Vagina (tissue), 2 donors: ENCODE data around the gene ZFPL1.

Source experiments
- POLR2A ChIP-seq, 2 donors: fragments of 450-650 bp; IDR thresholded peaks; one replicate each; pipeline ENCODE4 v1.6.1; 2017; ENCODE audit warnings: antibody characterized with exemption in 2 of 2, mild to moderate bottlenecking in 2 of 2, moderate library complexity in 2 of 2
- TF ChIP-seq, protein P1 (sequence below), 3 experiments: fragments of 450-650 bp in 2 of 3; fragments of 200-600 bp in 1 of 3; sonication (generic) in 1 of 3; IDR thresholded peaks; one replicate each; pipeline ENCODE4 v1.5.1; 2017 to 2019; ENCODE audit warnings: antibody characterized with exemption in 3 of 3, mild to moderate bottlenecking in 2 of 3, moderate library complexity in 2 of 3

GRCh38 chr11:65035579-65035978 lies 48.4 kb upstream of the ZFPL1 start:
- TF ChIP-seq, protein P1, sequence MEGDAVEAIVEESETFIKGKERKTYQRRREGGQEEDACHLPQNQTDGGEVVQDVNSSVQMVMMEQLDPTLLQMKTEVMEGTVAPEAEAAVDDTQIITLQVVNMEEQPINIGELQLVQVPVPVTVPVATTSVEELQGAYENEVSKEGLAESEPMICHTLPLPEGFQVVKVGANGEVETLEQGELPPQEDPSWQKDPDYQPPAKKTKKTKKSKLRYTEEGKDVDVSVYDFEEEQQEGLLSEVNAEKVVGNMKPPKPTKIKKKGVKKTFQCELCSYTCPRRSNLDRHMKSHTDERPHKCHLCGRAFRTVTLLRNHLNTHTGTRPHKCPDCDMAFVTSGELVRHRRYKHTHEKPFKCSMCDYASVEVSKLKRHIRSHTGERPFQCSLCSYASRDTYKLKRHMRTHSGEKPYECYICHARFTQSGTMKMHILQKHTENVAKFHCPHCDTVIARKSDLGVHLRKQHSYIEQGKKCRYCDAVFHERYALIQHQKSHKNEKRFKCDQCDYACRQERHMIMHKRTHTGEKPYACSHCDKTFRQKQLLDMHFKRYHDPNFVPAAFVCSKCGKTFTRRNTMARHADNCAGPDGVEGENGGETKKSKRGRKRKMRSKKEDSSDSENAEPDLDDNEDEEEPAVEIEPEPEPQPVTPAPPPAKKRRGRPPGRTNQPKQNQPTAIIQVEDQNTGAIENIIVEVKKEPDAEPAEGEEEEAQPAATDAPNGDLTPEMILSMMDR (IDR thresholded peaks at IDR 0.05), result no peak
- TF ChIP-seq POLR2A (IDR thresholded peaks at IDR 0.05), result no peak
